ENCODE measurements around the gene SLC22A3.

DNA sequence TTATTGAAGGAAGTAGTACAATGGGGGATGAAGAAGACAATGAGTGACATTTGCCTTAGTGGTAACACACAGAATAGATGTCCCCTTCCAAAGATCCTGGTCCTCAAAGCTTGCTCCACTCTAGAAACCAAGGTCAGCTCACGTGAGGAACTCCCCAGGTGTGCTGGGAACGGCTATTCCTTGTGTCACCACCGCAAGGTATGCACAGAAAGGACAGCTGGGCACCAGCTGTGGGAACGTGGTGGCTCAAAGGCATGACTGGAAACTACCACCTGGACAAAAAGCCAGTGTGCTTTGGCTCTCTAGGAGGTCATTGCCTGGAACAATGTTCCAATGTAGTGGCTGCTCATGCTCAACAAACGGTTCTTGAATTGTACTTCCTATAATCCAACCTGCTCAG is 94.0 kb downstream of the SLC22A3 start:
- TF ChIP-seq, protein P1, sequence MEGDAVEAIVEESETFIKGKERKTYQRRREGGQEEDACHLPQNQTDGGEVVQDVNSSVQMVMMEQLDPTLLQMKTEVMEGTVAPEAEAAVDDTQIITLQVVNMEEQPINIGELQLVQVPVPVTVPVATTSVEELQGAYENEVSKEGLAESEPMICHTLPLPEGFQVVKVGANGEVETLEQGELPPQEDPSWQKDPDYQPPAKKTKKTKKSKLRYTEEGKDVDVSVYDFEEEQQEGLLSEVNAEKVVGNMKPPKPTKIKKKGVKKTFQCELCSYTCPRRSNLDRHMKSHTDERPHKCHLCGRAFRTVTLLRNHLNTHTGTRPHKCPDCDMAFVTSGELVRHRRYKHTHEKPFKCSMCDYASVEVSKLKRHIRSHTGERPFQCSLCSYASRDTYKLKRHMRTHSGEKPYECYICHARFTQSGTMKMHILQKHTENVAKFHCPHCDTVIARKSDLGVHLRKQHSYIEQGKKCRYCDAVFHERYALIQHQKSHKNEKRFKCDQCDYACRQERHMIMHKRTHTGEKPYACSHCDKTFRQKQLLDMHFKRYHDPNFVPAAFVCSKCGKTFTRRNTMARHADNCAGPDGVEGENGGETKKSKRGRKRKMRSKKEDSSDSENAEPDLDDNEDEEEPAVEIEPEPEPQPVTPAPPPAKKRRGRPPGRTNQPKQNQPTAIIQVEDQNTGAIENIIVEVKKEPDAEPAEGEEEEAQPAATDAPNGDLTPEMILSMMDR (IDR thresholded peaks at IDR 0.05) = no peak
- TF ChIP-seq ZFX (IDR thresholded peaks at IDR 0.05; ENCODE audit: borderline replicate concordance) = no peak
